Measurements from ENCODE around the gene AKAP8.

DNA sequence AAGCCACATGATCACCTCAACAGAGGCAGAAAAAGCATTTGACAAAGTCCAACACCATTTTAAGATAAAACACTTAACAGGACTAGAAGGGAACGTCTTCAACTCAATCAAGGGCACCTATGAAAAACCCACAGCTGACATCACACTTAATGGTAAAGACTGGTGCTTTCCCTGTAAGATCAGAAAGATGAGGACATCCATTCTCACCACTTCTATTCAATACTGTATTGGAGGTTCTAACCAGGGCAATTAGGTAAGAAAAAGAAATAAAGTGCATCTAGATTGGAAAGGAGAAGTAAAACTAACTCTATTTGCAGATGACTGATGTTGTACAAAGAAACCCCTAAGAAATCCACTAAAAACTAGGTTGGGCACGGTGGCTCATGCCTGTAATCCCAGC, 11.2 kb upstream of the AKAP8 start:
- TF ChIP-seq POLR2A (IDR thresholded peaks at IDR 0.05) (no peak), CTCF (IDR thresholded peaks at IDR 0.05 in 8 of 11, conservative IDR thresholded peaks at IDR 0.05 in 3 of 11) (no peak), POLR2AphosphoS5 (IDR thresholded peaks at IDR 0.05) (no peak)

Data from spleen (tissue), 7 donors.